ENCODE data around the gene NRIP1.

DNA sequence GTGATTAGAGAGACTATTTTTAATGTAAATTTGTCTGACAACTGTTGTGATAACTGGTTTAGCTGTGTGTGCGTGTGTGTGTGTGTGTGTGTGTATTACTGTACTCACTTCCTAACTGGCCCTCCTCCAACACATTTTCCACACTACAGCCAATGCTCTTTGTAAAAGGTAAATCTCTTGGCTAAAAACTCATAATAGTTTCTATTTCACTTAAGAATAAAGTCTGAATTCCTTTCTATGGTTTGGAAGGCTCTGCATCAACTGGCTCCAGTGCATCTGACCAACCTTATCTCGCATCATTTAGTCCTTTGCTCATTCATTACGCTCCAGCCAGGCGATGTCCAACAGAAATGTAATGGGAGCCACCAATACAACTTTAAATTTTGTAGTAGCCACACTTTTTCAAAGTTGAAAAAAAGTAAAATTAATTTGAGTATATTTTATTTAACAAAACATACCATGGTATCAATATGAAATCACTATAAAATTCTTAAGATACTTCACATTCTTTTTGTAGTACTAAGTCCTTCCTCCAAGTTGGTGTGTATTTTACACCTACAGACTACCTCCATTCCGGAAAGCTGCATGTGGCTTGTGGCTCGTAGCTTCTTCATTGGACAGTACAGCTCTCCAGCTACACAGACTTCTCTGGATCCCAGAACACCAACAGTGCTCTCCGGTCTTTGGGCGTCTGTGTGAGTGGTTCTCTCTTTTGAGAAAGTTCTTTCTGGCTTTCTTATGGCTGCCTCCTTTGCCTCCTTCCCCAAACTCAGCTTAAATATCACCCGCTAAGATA lies 68.9 kb downstream of the NRIP1 start:
- TF ChIP-seq YY1 (IDR thresholded peaks at IDR 0.05; ENCODE audit: low read depth, low read length) (no peak), SP1 (IDR thresholded peaks at IDR 0.05; ENCODE audit: low read depth, low read length) (no peak), BRCA1 (IDR thresholded peaks at IDR 0.05; ENCODE audit: low read depth, low read length) (no peak), MAFK (IDR thresholded peaks at IDR 0.05; ENCODE audit: low read depth, low read length) (no peak), ZNF274 (IDR thresholded peaks at IDR 0.05; ENCODE audit: borderline replicate concordance, extremely low read depth, low read length) (no peak), JUND (IDR thresholded peaks at IDR 0.05; ENCODE audit: low read length) (no peak), EZH2 (IDR thresholded peaks at IDR 0.05; ENCODE audit: low read depth, low read length, severe bottlenecking) (no peak), SIN3A (conservative IDR thresholded peaks at IDR 0.05 in 1 of 2, IDR thresholded peaks at IDR 0.05 in 1 of 2; ENCODE audit: low read depth in 1 of 2, low read length in 2 of 2) (no peak), HDAC6 (IDR thresholded peaks at IDR 0.05; ENCODE audit: low read depth, low read length) (no peak), POLR2A (IDR thresholded peaks at IDR 0.05; ENCODE audit: control extremely low read depth in 1 of 2, low read depth in 2 of 2, low read length in 2 of 2) (no peak), RFX5 (IDR thresholded peaks at IDR 0.05; ENCODE audit: borderline replicate concordance, low read depth, low read length) (no peak), NRF1 (IDR thresholded peaks at IDR 0.05; ENCODE audit: low read depth, low read length) (no peak), EGR1 (IDR thresholded peaks at IDR 0.05; ENCODE audit: borderline replicate concordance, low read depth, low read length) (no peak)
- TF ChIP-seq, protein P1, sequence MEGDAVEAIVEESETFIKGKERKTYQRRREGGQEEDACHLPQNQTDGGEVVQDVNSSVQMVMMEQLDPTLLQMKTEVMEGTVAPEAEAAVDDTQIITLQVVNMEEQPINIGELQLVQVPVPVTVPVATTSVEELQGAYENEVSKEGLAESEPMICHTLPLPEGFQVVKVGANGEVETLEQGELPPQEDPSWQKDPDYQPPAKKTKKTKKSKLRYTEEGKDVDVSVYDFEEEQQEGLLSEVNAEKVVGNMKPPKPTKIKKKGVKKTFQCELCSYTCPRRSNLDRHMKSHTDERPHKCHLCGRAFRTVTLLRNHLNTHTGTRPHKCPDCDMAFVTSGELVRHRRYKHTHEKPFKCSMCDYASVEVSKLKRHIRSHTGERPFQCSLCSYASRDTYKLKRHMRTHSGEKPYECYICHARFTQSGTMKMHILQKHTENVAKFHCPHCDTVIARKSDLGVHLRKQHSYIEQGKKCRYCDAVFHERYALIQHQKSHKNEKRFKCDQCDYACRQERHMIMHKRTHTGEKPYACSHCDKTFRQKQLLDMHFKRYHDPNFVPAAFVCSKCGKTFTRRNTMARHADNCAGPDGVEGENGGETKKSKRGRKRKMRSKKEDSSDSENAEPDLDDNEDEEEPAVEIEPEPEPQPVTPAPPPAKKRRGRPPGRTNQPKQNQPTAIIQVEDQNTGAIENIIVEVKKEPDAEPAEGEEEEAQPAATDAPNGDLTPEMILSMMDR (IDR thresholded peaks at IDR 0.05; ENCODE audit: control extremely low read depth in 1 of 3, insufficient read depth in 1 of 3, low read depth in 1 of 3, low read length in 3 of 3): no peak
